ENCODE measurements around the gene SSH2.

- TF ChIP-seq CTCF (IDR thresholded peaks at IDR 0.05; ENCODE audit: low read depth, low read length, missing input control) (no peak), YY1 (IDR thresholded peaks at IDR 0.05) (no peak), RAD21 (IDR thresholded peaks at IDR 0.05) (no peak), REST (IDR thresholded peaks at IDR 0.05) (no peak), SP1 (IDR thresholded peaks at IDR 0.05) (no peak), MAX (IDR thresholded peaks at IDR 0.05) (no peak)
Measured at GRCh38 chr17:29588017-29588561, 341.9 kb downstream of the SSH2 start.
